Measurements from ENCODE around the gene CFAP45.

Gene CFAP45, protein sequence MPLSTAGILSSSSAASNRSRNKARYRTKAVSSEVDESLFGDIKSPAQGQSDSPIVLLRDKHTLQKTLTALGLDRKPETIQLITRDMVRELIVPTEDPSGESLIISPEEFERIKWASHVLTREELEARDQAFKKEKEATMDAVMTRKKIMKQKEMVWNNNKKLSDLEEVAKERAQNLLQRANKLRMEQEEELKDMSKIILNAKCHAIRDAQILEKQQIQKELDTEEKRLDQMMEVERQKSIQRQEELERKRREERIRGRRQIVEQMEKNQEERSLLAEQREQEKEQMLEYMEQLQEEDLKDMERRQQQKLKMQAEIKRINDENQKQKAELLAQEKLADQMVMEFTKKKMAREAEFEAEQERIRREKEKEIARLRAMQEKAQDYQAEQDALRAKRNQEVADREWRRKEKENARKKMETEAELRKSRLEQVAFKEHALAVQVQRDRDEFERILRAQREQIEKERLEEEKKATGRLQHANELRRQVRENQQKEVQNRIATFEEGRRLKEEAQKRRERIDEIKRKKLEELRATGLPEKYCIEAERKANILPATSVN

DNA sequence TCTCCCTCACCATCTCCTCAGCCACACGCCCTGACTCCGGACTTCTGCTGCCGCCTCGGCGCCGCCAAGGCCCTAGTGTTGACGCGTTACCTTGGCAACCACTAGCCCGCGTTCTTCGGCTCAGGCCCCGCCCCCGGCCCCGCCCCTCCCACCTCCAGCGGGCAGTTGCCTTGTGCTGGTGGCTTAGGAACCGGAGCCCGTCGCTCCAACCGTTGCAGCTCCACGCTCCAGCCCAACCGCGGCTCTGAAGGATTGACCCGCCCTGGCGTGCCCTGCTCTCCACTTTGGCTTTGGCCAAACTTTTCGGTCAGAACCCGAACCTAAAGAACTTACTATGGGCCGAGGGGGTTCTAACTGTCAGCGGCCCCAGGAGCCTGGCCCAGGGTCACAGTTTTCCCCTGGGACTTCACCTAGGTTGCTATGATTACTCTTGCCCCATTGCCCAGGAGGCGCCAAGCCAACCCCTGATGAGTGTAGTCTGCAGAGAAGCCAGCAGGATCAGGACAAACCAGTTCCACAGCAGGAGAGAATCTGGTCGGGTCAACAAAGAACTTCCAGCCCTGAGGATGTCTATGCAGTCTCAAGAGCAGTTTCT lies at the start of gene CFAP45:
TSS of gene CFAP45 (minus strand) at position 80 of the 595 bp plus-strand sequence. CDS start at position 13, 67 bp downstream.
- no peak for DNase-seq

DNA sequence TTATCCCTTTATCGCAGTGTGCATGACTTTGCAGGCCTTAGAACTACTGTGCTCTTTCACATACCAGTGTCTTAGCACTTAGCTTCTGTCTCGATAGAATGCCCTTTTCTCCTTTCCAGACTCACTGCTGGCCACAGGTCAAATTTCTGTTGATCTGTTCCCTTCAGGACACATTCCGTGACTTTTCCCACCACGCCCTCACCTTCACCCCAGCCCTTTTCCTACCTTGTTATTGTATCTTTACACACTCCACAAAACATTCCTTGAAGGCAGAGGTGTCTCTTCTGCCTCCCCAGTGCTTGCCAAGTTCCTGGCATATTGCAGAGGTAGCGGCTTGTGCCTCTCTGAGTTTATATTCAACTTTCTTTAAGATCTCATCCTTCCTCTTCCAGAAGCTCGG lies 49.2 kb upstream of the CFAP45 start:
- DNase-seq = no peak

DNA sequence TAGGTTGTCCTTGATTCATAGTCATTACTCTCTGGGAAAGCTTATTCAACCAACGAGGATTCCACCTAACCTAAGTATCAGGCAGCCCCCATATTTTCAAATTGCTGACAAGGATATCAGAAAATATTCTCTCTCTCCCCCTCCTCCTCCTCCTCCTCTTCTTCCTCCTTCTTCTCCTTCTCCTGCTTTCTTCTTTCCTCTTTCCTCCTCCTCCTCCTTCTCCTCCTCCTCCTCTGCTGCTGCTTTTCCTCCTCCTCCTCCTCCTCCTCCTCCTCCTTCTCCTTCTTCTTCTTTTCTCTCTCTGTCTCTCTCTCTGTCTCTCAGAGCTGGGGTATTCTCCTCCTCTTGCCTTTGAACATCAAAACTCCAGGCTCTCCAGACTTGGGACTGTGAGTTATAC lies 48.0 kb upstream of the CFAP45 start:
- DNase-seq = no peak

DNA sequence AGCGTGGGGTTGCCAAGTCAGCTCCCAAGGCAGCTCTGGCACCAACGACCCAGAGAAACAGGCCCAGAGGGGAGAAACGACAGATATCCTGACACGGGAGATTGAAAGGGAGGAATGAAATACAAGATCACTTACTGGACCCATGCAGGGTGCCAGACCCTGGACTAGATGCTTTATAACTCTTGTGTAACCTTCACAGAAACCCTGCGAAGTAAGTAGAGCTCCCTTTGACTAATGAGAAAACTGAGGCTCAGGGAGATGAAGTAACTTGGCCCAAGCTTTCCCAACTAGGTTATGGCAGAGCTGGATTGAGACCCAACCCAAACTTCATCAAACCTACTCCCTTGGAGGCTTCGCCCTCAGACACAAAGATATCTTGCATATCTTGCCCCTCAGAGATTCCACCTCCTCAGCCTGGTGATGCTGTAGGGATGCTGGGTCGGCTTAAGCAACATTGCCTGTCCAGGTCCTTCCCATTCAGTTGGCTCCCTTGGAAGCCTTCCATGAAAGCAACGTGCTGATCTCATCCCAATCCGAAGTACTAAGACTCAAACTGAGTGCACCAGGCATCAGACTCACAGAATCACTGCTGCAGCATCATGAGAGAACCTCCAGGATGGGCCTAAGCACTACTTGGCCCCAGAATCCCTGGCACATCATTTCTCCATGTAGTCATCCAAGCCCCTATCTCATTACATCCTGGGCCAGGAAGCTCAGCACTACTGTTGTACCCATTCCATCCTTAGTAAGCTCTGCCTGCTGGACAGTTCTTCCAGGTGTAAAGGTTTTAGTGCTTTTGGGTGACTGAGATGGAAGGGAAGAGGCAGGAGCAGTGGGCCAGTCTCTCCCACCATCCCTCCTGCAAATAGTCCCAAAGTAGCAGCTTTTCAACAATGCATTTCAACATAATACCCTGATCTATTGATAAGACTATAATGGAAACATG lies 46.5 kb upstream of the CFAP45 start:
- no peak for DNase-seq

DNA sequence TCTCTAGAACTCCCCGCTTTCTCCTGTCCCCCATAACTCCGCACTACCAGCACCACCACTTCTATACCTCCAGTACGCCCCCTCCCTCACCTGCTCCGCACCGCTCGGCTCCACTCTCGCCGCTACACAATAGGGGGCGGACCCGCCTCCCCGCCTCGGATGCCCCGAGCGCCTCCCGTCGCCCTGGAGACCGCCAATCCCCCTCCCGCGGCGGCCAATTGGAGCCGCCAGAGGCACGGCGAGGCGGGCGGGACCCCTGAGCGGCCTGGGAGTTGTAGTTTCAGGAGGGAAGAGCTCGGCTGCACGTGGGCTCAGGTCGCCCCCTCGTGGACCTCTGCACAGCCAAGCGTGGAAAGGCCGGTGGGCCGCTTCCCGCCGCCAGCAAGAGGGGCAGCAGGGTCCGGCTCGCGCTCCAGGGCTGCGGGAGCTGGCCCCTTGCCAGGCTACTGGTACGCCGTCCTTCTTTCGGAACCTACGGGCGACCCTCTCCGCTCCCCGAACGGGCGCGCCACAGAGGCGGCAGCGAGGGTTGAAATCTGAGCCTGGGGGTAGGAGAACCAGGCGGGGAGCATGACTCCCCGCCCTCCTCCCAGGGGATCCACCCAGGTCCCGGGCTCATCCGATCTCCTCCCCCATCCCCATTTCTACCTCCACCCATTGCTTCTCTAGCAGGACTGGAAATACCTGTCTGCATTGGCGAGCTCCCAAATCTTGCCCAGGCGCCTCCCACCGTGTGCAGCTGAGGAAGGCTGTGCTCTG lies 45.7 kb upstream of the CFAP45 start, which contains the start of gene IGSF9:
TSS of gene IGSF9 (minus strand) at position 131 of the 759 bp plus-strand sequence. CDS start 2,159 bp downstream, outside the sequence.
- peak in 9 of 14 donors; percentile 9 to 74 (median 33) for DNase-seq

DNA sequence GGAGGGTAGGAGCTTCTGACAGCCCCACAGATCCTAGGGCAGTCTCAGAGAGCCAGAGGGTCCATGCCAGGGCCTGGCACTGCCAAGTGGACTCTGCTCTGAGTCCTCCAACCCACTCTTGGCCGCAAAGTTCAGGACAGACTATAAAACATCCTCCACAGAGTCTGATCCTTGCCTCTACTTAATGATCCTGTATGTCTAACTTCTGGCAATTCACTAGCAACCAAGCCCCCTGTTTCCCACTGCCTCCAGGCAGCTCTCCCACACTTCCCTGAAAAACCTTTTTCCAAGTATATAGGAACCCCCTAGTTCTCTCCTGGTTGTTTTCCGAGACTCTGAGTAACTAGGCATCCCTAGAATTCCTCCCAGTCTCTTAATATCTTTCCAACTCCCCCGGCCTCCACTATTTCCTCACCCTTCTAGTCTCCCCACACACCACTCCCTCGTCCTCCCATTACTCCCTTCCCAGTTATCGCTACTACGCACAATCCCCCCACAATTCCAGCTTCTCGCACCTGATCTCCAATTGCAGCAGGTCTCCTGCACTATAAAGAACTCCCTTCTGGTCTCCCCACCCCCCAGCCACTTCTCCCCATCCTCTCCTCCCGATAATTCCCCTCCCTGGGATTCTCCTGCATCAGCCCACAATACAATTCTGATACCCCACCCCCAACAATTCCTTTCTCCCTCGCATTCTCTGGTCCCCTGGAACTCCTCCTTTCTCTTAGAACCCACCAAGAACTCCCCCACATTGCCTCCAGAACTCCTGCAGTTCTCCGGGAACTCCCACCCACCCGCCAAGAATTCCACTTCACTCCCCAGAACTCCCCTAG lies 44.9 kb upstream of the CFAP45 start:
- DNase-seq = no peak

DNA sequence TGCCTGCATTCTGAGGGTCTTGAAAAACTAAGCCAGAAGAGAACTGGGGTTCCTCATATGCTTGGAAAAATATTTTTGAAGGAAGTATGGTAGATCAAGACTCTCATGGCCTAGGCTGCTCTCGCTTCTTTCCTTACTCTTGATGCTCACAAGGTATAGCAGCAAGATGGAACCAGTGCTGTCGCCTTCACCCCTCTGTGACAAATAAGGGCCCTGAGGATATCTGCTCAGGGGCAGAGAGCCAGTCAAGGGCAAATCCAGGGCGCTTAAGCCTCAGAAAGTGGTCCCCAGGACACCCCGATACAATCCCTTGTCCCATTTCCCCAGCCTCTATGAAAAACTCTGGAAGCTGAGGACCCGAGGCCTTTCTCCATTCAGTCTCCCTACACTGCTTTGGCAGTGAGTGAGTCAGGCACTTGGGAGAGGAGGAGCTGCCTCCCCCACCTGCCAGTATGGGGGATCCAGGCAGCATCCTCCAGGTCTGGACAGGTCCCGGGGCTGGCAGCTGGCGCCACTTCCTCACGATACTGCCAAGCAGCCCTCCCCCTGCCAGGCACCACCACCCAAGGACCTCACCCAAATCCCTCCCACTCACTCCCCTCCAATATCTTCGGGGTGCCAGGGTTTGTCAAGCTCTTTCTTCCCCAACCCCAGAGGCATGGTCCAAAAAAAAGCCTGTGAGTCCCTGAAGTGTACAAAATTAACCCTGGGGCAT lies 44.1 kb upstream of the CFAP45 start:
- no peak for DNase-seq

DNA sequence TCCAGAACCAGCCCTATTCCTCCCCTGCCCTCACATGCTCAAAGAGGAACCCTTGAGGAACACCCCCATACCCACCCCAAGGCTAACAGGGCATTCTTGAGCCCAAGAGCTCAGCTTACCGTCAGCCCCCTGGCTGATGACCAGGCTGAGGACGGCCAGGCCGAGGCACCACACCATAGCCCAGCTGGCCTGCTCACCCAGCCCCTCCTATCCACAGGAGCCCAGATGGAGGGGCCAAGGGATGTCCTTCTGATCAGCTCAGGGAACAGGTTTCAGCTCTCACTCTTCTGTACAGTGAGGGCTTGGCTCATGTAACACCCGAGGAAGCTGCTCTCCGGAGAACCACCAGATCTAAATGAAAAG lies 43.3 kb upstream of the CFAP45 start:
- no peak for DNase-seq

DNA sequence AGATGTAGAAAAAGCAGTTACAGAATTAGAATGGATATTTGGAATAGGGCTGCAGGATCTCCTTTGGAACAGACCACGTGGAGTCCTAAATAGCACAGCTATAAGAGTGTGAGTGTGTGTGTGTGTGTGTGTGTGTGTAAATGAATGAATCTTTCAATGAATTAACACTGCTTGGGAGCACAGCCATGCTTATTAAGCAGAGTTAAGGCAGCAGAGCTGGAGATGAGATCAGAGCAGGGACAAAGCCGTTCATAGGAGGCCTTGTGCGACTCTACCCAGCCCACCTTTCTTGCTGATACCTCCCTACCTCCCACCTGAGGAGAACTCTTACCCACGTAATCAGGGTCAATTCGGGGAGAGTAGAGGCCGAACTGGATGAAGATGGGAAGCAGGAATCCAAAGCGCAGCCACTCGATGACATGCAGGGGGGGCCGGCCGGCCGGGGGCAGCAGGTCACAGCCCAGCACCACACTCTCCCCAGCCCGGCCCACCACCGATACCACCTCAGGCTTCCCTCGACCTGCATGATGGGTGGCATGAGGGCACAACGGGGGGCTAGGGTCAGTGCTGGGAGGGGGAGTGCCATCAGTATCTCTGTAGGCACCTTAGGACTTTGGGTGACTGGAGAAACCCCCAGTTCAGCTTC lies 42.8 kb upstream of the CFAP45 start:
- no peak for DNase-seq

DNA sequence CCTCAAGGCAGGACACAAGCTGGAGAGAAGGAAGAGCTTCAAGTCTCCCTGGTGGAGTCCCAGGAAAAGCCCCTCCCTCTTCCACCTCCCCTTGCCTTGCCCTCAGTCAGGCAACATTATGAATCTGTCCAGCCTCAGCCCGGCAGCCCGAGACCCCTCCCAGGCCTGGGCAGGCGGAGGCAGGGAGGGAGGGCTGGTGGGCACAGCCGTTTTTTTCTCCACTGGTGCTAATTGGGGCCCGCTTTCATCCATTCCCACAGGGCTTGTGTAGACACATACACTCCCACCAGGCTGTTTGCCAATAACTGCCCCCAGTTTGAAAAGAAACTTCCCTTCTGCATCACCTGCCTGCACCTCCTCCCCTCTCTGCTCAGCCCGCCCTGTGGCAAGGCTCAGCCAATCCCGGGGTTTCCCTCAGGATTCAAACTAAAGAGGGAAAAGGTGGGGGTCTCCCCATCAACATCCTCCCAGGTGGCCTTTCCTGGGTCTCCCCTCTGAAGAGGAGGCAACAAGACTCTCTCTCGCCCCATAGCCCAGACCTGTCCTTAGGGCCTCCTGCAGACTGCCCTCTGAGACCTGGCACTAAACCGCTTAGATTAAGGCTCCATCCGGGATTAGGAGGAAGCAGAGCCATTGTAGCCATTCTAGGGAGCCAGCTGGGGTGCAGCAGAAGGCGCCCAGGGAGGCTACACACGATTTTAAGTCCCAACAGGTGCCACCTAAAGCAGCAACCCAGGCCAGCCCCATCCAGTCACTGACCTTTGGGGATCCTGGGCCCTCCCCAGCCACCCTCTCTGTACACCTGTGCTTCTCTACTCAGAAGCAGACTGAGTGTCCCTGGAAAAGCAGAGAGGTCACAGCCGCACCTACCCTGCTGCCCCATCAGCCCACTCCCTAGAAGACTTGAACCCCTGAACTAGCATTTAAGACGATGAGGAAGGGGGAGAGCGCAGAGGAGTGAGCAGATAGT lies 41.9 kb upstream of the CFAP45 start:
- no peak for DNase-seq

DNA sequence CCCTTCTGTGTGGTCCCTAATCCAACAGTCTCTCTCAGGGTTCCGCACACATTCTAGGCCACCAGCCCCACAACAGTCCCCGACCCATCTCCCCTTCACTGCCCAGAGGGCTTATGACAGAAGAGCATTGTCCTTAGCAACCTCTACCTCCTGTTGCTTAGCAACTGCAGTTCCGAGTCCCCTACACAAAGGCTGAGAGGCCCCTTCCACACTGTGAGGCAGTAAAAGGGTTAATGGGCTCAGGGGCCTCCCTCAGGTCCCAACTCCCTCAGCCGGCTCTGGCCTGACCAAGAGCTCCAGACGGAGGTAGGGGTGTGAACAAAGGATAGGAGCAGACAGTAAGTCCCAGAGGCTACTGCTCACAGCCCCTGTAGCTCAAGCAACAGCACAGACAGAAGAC lies 41.2 kb upstream of the CFAP45 start:
- DNase-seq = no peak

DNA sequence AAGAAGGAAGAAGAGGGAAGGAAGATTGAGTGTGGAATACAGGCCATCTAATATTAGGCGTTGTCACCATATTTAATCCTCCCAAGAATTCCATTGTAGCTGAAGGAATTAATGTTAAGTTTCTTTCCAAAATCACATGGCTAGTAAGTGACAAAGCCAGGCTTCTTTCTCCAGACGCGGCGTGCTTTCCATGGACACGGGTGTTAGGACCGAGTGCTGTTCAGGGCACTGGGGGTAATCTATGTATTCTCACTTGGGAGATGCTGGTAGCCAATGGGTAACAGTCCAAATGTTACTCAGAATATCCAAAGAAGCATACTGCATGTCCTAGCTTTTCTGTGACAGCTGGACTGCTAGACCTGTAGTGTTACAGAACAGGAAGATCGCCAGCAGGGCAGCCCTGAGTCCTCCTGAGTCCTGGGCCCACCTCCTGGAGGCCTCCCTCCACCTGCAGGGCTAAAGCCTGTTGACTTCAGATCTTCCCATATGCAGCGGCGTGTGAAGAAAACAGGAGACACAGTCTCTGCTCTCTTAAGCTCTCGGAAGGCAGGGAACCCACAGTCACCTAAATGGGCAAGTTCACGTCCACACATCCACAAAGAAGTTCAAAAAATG lies 40.1 kb upstream of the CFAP45 start:
- DNase-seq = no peak

DNA sequence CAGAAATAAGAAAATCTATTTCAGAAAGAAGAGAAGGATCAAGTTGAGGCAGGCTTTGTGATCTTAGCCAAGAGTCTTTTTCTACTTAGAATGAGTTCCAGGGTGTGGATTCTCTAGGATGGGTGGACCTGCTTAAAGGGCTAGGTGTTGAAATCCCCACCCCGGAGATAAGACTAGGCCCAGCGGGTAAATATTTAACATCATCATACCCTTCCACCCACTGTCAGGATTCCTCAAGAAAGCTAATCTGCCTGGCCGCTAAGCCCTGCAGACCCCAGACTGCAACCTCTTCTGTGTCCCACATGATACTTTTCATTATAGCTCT lies 39.7 kb upstream of the CFAP45 start:
- DNase-seq = no peak

DNA sequence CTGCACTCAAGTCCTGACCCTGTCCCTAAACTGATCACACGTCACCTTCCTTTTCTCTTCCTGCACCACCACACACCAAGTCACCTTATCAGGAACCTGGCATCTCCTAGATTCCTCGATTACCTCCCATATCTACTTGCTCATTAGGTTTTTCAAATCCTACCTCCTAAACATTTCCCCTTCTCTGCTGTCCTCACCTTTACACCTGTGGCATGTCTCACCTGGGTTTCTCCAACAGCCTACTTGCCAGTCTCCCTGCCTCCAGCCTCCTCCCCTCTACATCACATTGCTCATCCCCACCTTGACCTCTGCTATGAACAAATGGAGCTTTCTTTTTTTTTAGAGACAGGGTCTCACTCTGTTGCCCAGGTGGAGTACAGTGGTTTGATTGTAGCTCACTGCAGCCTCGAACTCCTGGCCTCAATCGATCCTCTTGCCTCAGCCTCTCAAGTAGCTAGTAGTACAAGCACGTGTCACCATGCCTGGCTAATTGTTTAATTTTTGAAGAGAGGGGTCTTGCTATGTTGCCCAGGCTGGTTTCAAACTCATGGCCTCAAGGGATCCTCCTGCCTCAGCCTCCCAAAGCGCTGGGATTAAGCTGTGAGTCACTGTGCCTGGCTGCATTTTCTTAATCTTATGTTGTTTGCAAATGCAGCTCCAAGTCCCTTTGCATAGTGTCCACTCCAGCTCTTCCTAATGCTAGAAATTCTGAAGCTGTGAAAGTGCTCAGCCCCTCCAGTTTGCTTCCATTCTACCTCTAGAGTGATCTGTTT lies 39.1 kb upstream of the CFAP45 start:
- no peak for DNase-seq

DNA sequence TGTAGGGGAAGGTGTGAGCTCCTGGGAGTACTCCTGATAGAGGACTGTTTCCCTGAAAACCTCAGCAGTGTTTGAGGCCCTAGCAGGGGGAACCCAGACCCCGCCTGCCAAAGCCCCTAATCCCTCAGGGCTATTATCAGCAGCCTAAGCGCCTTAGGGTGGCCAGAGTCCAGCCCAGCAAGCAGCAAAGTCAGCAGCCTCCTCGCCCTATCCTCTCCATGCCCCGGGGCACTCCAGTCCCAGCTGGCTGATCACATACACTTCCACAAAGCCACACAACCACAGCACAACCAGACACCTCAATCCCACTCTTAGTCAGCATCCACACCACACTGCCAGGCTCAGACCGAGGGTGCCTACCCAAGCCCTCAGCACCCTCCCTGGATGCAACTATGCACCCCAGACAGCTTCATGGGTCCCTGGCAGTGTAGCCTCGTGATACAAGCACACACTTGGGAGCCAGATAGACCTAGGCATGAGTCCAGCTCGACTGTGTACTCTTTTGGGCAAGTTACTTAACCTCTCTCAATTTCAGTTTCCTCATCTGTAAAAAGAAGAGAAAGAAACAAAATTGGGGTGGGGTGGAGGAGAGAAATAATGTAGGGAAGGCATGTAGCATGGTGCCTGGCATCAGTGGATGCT lies 38.4 kb upstream of the CFAP45 start:
- no peak for DNase-seq

DNA sequence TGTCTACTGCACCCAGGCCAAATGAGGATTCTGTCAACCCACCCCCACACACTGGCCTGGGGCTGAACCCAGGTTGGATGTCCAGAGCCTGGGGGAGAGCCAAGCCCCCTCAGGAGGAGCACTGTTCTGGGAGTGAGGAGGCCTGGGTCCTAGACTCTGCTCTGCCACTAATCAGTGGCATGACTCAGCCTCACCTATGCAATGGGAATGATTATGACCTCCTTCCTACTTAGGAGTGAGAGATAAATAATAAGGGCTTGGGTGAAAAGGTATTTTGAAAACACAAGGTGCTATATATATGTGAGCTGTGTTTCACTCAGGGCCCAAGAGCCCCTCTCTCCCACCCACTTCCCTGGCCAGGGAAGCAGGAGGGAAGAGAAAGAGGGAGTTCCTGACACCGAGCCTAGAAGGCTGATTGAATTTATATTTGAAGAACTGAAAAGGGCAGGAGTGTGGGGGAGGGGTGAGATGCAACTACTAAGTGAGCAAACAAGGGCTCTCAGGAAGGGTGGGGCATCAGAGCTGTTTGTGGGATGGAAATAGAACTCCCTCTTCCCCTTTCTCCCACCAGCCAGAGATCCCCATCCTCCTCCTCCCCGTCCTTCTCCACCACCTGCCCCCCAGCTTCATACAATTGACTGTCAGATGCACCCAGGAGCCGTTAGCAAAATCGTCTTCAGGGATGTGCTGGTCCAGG lies 37.2 kb upstream of the CFAP45 start:
- DNase-seq = no peak
